HCT116 (cell line): Measurements from ENCODE around the gene TPBGL. TPM values are rescaled to one million over a fixed set of nuclear protein-coding genes. Genes with fewer than 3 reads are reported as not detected.

Source experiments
- ATAC-seq: fragments of 200-7000 bp; cut with Tn5 transposase; 2 replicates; pipeline ENCODE4 v1.9.1; 2020; ENCODE audit warnings: mild to moderate bottlenecking, moderate library complexity
- BruUV-seq: library from RNA; stranded (reverse); fragments of 400-500 nt; replicated peaks from 2 replicates; lab custom pipeline; 2021; lab: Mats Ljungman, UMichigan
- CTCF ChIA-PET: fragments of 300-600 bp; sonication (Branson Sonifier 250); formaldehyde crosslinking; loops from one replicate; lab custom pipeline; 2021; ENCODE audit warnings: antibody characterized with exemption; lab: Charles Lee
- POLR2A ChIA-PET: fragments of 300-600, 350-600 bp; sonication (Branson Sonifier 250); formaldehyde crosslinking; loops from one replicate; lab custom pipeline; 2021; ENCODE audit warnings: antibody characterized with exemption; lab: Charles Lee
- RAD21 ChIA-PET, 2 experiments: fragments of 300-600 bp; sonication (Branson Sonifier 250); formaldehyde crosslinking; loops; one replicate each; lab custom pipeline; 2023; ENCODE audit warnings: low total read pairs in 2 of 2; ENCODE audit not compliant: uncharacterized antibody in 2 of 2, unreplicated experiment in 2 of 2, low non-redundant PET in 1 of 2; lab: Charles Lee
- DNase-seq: peaks from one replicate; pipeline ENCODE4 v3.0.0-alpha.2; 2010; ENCODE audit warnings: low read depth, low spot score
- H2AFZ ChIP-seq: fragments of 200-600 bp; shearing (Covaris generic), sonication (generic); 2 replicates; pipeline ENCODE4 v1.6.1; 2017; ENCODE audit warnings: low read depth, mixed run types, mixed read lengths, antibody characterized with exemption, low read length; ENCODE audit not compliant: poor library complexity, severe bottlenecking
- H3K27ac ChIP-seq: 2 replicates; pipeline ENCODE4 v1.5.1; 2012; ENCODE audit warnings: low read depth, low read length
- H3K27me3 ChIP-seq: fragments of 200-600 bp; sonication (generic); 2 replicates; pipeline ENCODE4 v1.6.1; 2016; ENCODE audit warnings: mixed run types, low read length, mixed read lengths; ENCODE audit not compliant: insufficient read depth
- H3K36me3 ChIP-seq, 2 experiments: fragments of 200-500 bp in 1 of 2; fragments of 200-600 bp in 1 of 2; sonication (Bioruptor generic) in 1 of 2; sonication (generic) in 1 of 2; 2 replicates each; pipeline versions ENCODE4 v1.5.1 to v1.6.1; 2014 to 2016; ENCODE audit warnings: low read length in 2 of 2, inconsistent platforms in 1 of 2, mixed read lengths in 1 of 2, mixed run types in 1 of 2; ENCODE audit not compliant: insufficient read depth in 2 of 2, control insufficient read depth in 1 of 2
- H3K4me1 ChIP-seq, 2 experiments: fragments of 200-600 bp in 1 of 2; sonication (generic) in 1 of 2; 2 replicates each; pipeline versions ENCODE4 v1.5.1 to v1.6.1; 2012 to 2017; ENCODE audit warnings: low read length in 2 of 2, inconsistent platforms in 1 of 2, mild to moderate bottlenecking in 1 of 2, mixed read lengths in 1 of 2, mixed run types in 1 of 2, moderate library complexity in 1 of 2; ENCODE audit not compliant: insufficient read depth in 2 of 2, control insufficient read depth in 1 of 2
- H3K4me2 ChIP-seq: fragments of 200-600 bp; sonication (generic); 2 replicates; pipeline ENCODE4 v1.6.1; 2017; ENCODE audit warnings: mixed run types, low read length, mixed read lengths
- H3K4me3 ChIP-seq, 2 experiments: fragments of 200-600 bp in 1 of 2; sonication (generic) in 1 of 2; replicated peaks in 1 of 2; 2 replicates each; pipeline ENCODE4 v1.5.1; 2011 to 2016; ENCODE audit warnings: low read length in 2 of 2, control low read depth in 1 of 2, low read depth in 1 of 2, mild to moderate bottlenecking in 1 of 2, mixed read lengths in 1 of 2, mixed run types in 1 of 2
- H3K79me2 ChIP-seq: fragments of 200-600 bp; sonication (generic); 2 replicates; pipeline ENCODE4 v1.6.1; 2017; ENCODE audit warnings: mild to moderate bottlenecking, mixed run types, low read length, moderate library complexity, mixed read lengths; ENCODE audit not compliant: insufficient read depth
- H3K9ac ChIP-seq: fragments of 200-600 bp; sonication (generic); 2 replicates; pipeline ENCODE4 v1.6.1; 2016; ENCODE audit warnings: low read length, mixed read lengths
- H3K9me2 ChIP-seq: fragments of 200-600 bp; sonication (generic), shearing (Covaris generic); 2 replicates; pipeline ENCODE4 v1.6.1; 2017; ENCODE audit warnings: mixed run types, mild to moderate bottlenecking, moderate library complexity; ENCODE audit not compliant: insufficient read depth
- H3K9me3 ChIP-seq, 2 experiments: fragments of 200-500 bp in 1 of 2; fragments of 200-600 bp in 1 of 2; sonication (Bioruptor generic) in 1 of 2; sonication (generic) in 1 of 2; 2 replicates each; pipeline ENCODE4 v1.6.1; 2014 to 2017; ENCODE audit warnings: low read length in 2 of 2, mixed read lengths in 2 of 2, inconsistent platforms in 1 of 2, low read depth in 1 of 2, mild to moderate bottlenecking in 1 of 2, mixed run types in 1 of 2, moderate library complexity in 1 of 2; ENCODE audit not compliant: control insufficient read depth in 1 of 2, insufficient read depth in 1 of 2
- H4K20me1 ChIP-seq: fragments of 200-600 bp; sonication (generic), shearing (Covaris generic); 2 replicates; pipeline ENCODE4 v1.6.1; 2017; ENCODE audit warnings: mixed run types, mild to moderate bottlenecking, moderate library complexity; ENCODE audit not compliant: insufficient read depth
- CBX3 ChIP-seq: IDR thresholded peaks from 2 replicates; pipeline ENCODE4 v1.6.1; 2012; ENCODE audit warnings: low read depth
- CEBPB ChIP-seq: IDR thresholded peaks from 2 replicates; pipeline ENCODE4 v1.6.1; 2012; ENCODE audit warnings: low read depth
- EGR1 ChIP-seq: IDR thresholded peaks from 2 replicates; pipeline ENCODE4 v1.6.1; 2012; ENCODE audit warnings: low read depth
- ELF1 ChIP-seq: IDR thresholded peaks from 2 replicates; pipeline ENCODE4 v1.6.1; 2012; ENCODE audit warnings: low read depth, borderline replicate concordance
- EZH2 ChIP-seq: fragments of 200-600 bp; sonication (generic); IDR thresholded peaks from 2 replicates; pipeline ENCODE4 v1.6.1; 2017; ENCODE audit warnings: antibody characterized with exemption, mixed run types
- EZH2phosphoT487 ChIP-seq: fragments of 200-600 bp; IDR thresholded peaks from 2 replicates; pipeline ENCODE4 v1.6.1; 2018; ENCODE audit warnings: antibody characterized with exemption, borderline replicate concordance
- FOSL1 ChIP-seq: IDR thresholded peaks from 2 replicates; pipeline ENCODE4 v1.6.1; 2012; ENCODE audit warnings: low read depth
- JUND ChIP-seq: IDR thresholded peaks from 2 replicates; pipeline ENCODE4 v1.6.1; 2012
- RAD21 ChIP-seq: IDR thresholded peaks from 2 replicates; pipeline ENCODE4 v1.6.1; 2012; ENCODE audit warnings: low read depth, mild to moderate bottlenecking
- SIN3A ChIP-seq: IDR thresholded peaks from 2 replicates; pipeline ENCODE4 v1.6.1; 2012; ENCODE audit warnings: low read depth
- TCF7L2 ChIP-seq: IDR thresholded peaks from 2 replicates; pipeline ENCODE4 v1.7.0; 2011; ENCODE audit warnings: borderline replicate concordance, inconsistent platforms; ENCODE audit not compliant: insufficient read depth, insufficient read length; ENCODE audit errors: extremely low read depth
- ZFX ChIP-seq: fragments of 450-650 bp; IDR thresholded peaks from 2 replicates; pipeline ENCODE4 v1.6.1; 2017
- ZNF274 ChIP-seq: fragments of 200-500 bp; sonication (Bioruptor generic); IDR thresholded peaks from 2 replicates; pipeline ENCODE4 v1.6.1; 2014; ENCODE audit warnings: mild to moderate bottlenecking, low read depth, low read length, inconsistent platforms
- intact Hi-C: fragments of 100-400 bp; cut with micrococcal nuclease; formaldehyde crosslinking; loops from 2 replicates; pipeline ENCODE4 v1.10.0; 2022
- total RNA-seq: library from RNA; stranded (reverse); gene quantifications from one replicate; pipeline ENCODE4 v1.2.1, GENCODE V29; 2021; ENCODE audit not compliant: unreplicated experiment
- TF ChIP-seq, protein P1 (sequence below): IDR thresholded peaks from 2 replicates; pipeline ENCODE4 v1.6.1; 2012
- TF ChIP-seq, protein P2 (sequence below), 3 experiments: fragments of 200-600 bp in 1 of 3; sonication (generic) in 1 of 3; IDR thresholded peaks in 2 of 3; conservative IDR thresholded peaks in 1 of 3; 2 replicates each; pipeline ENCODE4 v1.5.1; 2012 to 2017; ENCODE audit warnings: low read depth in 2 of 3, low read length in 2 of 3, antibody characterized with exemption in 1 of 3, borderline replicate concordance in 1 of 3, control low read depth in 1 of 3, mild to moderate bottlenecking in 1 of 3, mixed read lengths in 1 of 3, mixed run types in 1 of 3, moderate library complexity in 1 of 3; ENCODE audit not compliant: insufficient read depth in 1 of 3
- TF ChIP-seq, protein P3 (sequence below): IDR thresholded peaks from 2 replicates; pipeline ENCODE4 v1.6.1; 2012
- TF ChIP-seq, protein P4 (sequence below): IDR thresholded peaks from 2 replicates; pipeline ENCODE4 v1.6.1; 2011; ENCODE audit warnings: mild to moderate bottlenecking, low read length, moderate library complexity; ENCODE audit not compliant: insufficient replicate concordance; ENCODE audit errors: extremely low read depth

Gene TPBGL
- total RNA-seq, 1 experiment from 2014 or later, result 0.12 TPM

DNA sequence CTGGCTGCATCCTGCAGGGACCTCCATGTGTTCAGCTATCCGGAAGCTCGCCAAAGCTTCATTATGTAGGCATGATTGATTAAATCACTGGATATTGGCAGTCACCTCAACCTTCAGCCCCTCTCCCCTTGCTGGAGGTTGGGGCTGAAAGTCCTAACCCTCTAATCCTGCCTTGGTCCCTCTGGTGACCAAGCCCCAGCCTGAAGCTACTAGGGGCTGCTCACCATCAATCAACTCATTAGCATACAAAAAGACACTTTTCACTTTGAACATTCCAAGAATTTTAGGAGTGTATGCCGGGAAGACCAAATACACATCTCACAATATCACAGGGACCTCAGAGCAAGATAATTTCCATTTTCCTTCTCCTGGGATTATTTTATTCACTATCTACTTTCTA is 38.8 kb upstream of the TPBGL start:
- ChIA-PET CTCF (interaction anchor here (1.1 kb wide), 1 partner anchor 61 kb away, joined by 3 read pairs; no protein-coding TSS in a partner anchor), RAD21 (interaction anchor here in 1 of 2 experiments (0.8 kb wide), 1 partner anchor 9 kb away, joined by 3 read pairs; no protein-coding TSS in a partner anchor), POLR2A (no interaction called here)
- Histone ChIP-seq H3K4me1 (no peaks in the 10 kb centered on the region), H3K27ac (no peak overlapping the region), H3K9ac (no peak overlapping the region), H3K4me2 (no peak overlapping the region), H3K4me3 (no peak overlapping the region), H3K79me2 (no peaks in the 10 kb centered on the region), H3K9me3 (no peaks in the 10 kb centered on the region), H2AFZ (no peak overlapping the region), H4K20me1 (no peaks in the 10 kb centered on the region), H3K36me3 (no peaks in the 10 kb centered on the region), H3K27me3 (peaks cover 5% of the 10 kb centered on the region), H3K9me2 (no peaks in the 10 kb centered on the region)
- ATAC-seq, result no peak
- TF ChIP-seq ZNF274, result no peak
- no peak for TF ChIP-seq JUND
- TF ChIP-seq SIN3A, result no peak
- TF ChIP-seq, protein P1, sequence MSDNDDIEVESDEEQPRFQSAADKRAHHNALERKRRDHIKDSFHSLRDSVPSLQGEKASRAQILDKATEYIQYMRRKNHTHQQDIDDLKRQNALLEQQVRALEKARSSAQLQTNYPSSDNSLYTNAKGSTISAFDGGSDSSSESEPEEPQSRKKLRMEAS, result no peak
- no peak for TF ChIP-seq FOSL1
- no peak for TF ChIP-seq EZH2phosphoT487
- TF ChIP-seq, protein P2, sequence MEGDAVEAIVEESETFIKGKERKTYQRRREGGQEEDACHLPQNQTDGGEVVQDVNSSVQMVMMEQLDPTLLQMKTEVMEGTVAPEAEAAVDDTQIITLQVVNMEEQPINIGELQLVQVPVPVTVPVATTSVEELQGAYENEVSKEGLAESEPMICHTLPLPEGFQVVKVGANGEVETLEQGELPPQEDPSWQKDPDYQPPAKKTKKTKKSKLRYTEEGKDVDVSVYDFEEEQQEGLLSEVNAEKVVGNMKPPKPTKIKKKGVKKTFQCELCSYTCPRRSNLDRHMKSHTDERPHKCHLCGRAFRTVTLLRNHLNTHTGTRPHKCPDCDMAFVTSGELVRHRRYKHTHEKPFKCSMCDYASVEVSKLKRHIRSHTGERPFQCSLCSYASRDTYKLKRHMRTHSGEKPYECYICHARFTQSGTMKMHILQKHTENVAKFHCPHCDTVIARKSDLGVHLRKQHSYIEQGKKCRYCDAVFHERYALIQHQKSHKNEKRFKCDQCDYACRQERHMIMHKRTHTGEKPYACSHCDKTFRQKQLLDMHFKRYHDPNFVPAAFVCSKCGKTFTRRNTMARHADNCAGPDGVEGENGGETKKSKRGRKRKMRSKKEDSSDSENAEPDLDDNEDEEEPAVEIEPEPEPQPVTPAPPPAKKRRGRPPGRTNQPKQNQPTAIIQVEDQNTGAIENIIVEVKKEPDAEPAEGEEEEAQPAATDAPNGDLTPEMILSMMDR (IDR thresholded peaks at IDR 0.05 in 2 of 3, conservative IDR thresholded peaks at IDR 0.05 in 1 of 3; ENCODE audit: borderline replicate concordance in 1 of 3, insufficient read depth in 1 of 3, low read depth in 2 of 3, low read length in 2 of 3), result no peak
- no peak for TF ChIP-seq EZH2
- no peak for TF ChIP-seq RAD21
- TF ChIP-seq, protein P3, sequence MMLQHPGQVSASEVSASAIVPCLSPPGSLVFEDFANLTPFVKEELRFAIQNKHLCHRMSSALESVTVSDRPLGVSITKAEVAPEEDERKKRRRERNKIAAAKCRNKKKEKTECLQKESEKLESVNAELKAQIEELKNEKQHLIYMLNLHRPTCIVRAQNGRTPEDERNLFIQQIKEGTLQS, result no peak
- TF ChIP-seq CBX3, result no peak
- TF ChIP-seq, protein P4, sequence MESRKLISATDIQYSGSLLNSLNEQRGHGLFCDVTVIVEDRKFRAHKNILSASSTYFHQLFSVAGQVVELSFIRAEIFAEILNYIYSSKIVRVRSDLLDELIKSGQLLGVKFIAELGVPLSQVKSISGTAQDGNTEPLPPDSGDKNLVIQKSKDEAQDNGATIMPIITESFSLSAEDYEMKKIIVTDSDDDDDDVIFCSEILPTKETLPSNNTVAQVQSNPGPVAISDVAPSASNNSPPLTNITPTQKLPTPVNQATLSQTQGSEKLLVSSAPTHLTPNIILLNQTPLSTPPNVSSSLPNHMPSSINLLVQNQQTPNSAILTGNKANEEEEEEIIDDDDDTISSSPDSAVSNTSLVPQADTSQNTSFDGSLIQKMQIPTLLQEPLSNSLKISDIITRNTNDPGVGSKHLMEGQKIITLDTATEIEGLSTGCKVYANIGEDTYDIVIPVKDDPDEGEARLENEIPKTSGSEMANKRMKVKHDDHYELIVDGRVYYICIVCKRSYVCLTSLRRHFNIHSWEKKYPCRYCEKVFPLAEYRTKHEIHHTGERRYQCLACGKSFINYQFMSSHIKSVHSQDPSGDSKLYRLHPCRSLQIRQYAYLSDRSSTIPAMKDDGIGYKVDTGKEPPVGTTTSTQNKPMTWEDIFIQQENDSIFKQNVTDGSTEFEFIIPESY, result no peak
- TF ChIP-seq ELF1, result no peak
- TF ChIP-seq EGR1, result no peak
- no peak for TF ChIP-seq TCF7L2
- TF ChIP-seq ZFX, result no peak
- TF ChIP-seq CEBPB, result no peak
- no peak for DNase-seq
- intact Hi-C loops, result no loop called here
- no TSS peak for BruUV-seq
